GM23338 (cell line): ENCODE results near the gene LMO7. TPM values are rescaled to one million over a fixed set of nuclear protein-coding genes. Genes with fewer than 3 reads are reported as not detected.

Source experiments
- ATAC-seq: fragments of 200-7000 bp; cut with Tn5 transposase; 3 replicates; pipeline ENCODE4 v1.9.1; 2020
- DNase-seq: peaks from one replicate; pipeline ENCODE4 v3.0.0-alpha.2; 2015; ENCODE audit warnings: low spot score
- H2AFZ ChIP-seq: fragments of 200-600 bp; sonication (generic); 2 replicates; pipeline ENCODE4 v1.8.0; 2016; ENCODE audit warnings: antibody characterized with exemption, mild to moderate bottlenecking, moderate library complexity
- H3F3A ChIP-seq: fragments of 200-600 bp; sonication (generic); replicated peaks from 2 replicates; pipeline ENCODE4 v1.8.0; 2017; ENCODE audit warnings: antibody characterized with exemption, mixed run types, low read depth
- H3K27ac ChIP-seq: fragments of 200-600 bp; sonication (generic); 2 replicates; pipeline ENCODE4 v1.6.1; 2016; ENCODE audit warnings: low read depth
- H3K27me3 ChIP-seq: fragments of 200-600 bp; sonication (generic); 2 replicates; pipeline ENCODE4 v1.8.0; 2016; ENCODE audit warnings: mild to moderate bottlenecking, mixed run types, moderate library complexity; ENCODE audit not compliant: insufficient read depth
- H3K36me3 ChIP-seq: fragments of 200-600 bp; sonication (generic); 2 replicates; pipeline ENCODE4 v1.8.0; 2016; ENCODE audit warnings: mild to moderate bottlenecking; ENCODE audit not compliant: insufficient read depth
- H3K4me1 ChIP-seq: fragments of 200-600 bp; sonication (generic); 2 replicates; pipeline ENCODE4 v1.8.0; 2016; ENCODE audit warnings: mild to moderate bottlenecking, moderate library complexity; ENCODE audit not compliant: insufficient read depth
- H3K4me2 ChIP-seq: fragments of 200-600 bp; sonication (generic); 2 replicates; pipeline ENCODE4 v1.7.1; 2017; ENCODE audit warnings: mixed run types
- H3K4me3 ChIP-seq: fragments of 200-600 bp; sonication (generic); 2 replicates; pipeline ENCODE4 v1.6.1; 2016; ENCODE audit warnings: mixed run types
- H3K79me2 ChIP-seq: fragments of 200-600 bp; sonication (generic); replicated peaks from 2 replicates; pipeline ENCODE4 v1.8.0; 2017; ENCODE audit warnings: mild to moderate bottlenecking; ENCODE audit not compliant: insufficient read depth
- H3K9me2 ChIP-seq: fragments of 200-600 bp; sonication (generic); 2 replicates; pipeline ENCODE4 v1.8.0; 2017; ENCODE audit not compliant: insufficient read depth
- H4K20me1 ChIP-seq: fragments of 200-600 bp; sonication (generic); replicated peaks from 2 replicates; pipeline ENCODE4 v1.8.0; 2017; ENCODE audit warnings: mild to moderate bottlenecking; ENCODE audit not compliant: insufficient read depth
- H3K27ac Mint-ChIP-seq: 2 replicates; pipeline ENCODE4 v1.8.0; 2020; ENCODE audit warnings: inconsistent platforms, mild to moderate bottlenecking, moderate library complexity, mixed read lengths
- H3K27me3 Mint-ChIP-seq: 3 replicates; pipeline ENCODE4 v1.8.0; 2022; ENCODE audit warnings: low read depth, mild to moderate bottlenecking, moderate library complexity, mixed read lengths, inconsistent platforms; ENCODE audit not compliant: insufficient read depth, poor library complexity
- H3K36me3 Mint-ChIP-seq: 3 replicates; pipeline ENCODE4 v1.8.0; 2021; ENCODE audit warnings: low read depth, mild to moderate bottlenecking, inconsistent platforms, moderate library complexity, mixed read lengths
- H3K4me1 Mint-ChIP-seq: 3 replicates; pipeline ENCODE4 v1.8.0; 2020; ENCODE audit warnings: mild to moderate bottlenecking, inconsistent platforms, mixed read lengths
- H3K4me3 Mint-ChIP-seq: 3 replicates; pipeline ENCODE4 v1.8.0; 2021; ENCODE audit warnings: moderate library complexity, mild to moderate bottlenecking, inconsistent platforms, mixed read lengths
- H3K9me3 Mint-ChIP-seq: 3 replicates; pipeline ENCODE4 v1.8.0; 2020; ENCODE audit warnings: moderate library complexity, mild to moderate bottlenecking, inconsistent platforms, mixed read lengths
- CREB1 ChIP-seq: fragments of 250-450 bp; sonication (Bioruptor Pico); IDR thresholded peaks from 2 replicates; pipeline ENCODE4 v1.5.0; 2020; ENCODE audit warnings: low read depth, mild to moderate bottlenecking, moderate library complexity
- CTCF ChIP-seq, 2 experiments: fragments of 200-600 bp in 1 of 2; sonication (generic) in 1 of 2; conservative IDR thresholded peaks; 2 replicates each; pipeline versions ENCODE4 v1.5.1 to v1.6.1; 2016 to 2017; ENCODE audit warnings: antibody characterized with exemption in 2 of 2, low read depth in 2 of 2, mild to moderate bottlenecking in 2 of 2, moderate library complexity in 1 of 2
- ETS1 ChIP-seq: IDR thresholded peaks from 2 replicates; pipeline ENCODE4 v1.6.1; 2016; ENCODE audit warnings: antibody characterized with exemption
- EZH2 ChIP-seq: fragments of 200-600 bp; sonication (generic); IDR thresholded peaks from one replicate; pipeline ENCODE4 v1.8.0; 2017; ENCODE audit warnings: antibody characterized with exemption, mild to moderate bottlenecking, low read depth; ENCODE audit not compliant: unreplicated experiment
- EZH2phosphoT487 ChIP-seq: fragments of 200-600 bp; sonication (generic); IDR thresholded peaks from one replicate; pipeline ENCODE4 v1.8.1; 2018; ENCODE audit warnings: antibody characterized with exemption; ENCODE audit not compliant: unreplicated experiment
- JUNB ChIP-seq: IDR thresholded peaks from one replicate; pipeline ENCODE4 v1.6.1; 2016; ENCODE audit warnings: antibody characterized with exemption; ENCODE audit not compliant: unreplicated experiment
- NANOG ChIP-seq: IDR thresholded peaks from 2 replicates; pipeline ENCODE4 v1.6.1; 2016; ENCODE audit warnings: antibody characterized with exemption, borderline replicate concordance
- POLR2AphosphoS5 ChIP-seq: IDR thresholded peaks from 2 replicates; pipeline ENCODE4 v1.6.1; 2016; ENCODE audit warnings: antibody characterized with exemption, low read depth
- REST ChIP-seq: IDR thresholded peaks from one replicate; pipeline ENCODE4 v1.6.1; 2018; ENCODE audit warnings: antibody characterized with exemption; ENCODE audit not compliant: unreplicated experiment
- ZNF331 ChIP-seq: fragments of 250-450 bp; sonication (Bioruptor Pico); IDR thresholded peaks from 2 replicates; pipeline ENCODE4 v1.5.0; 2020; ENCODE audit warnings: low read depth, mild to moderate bottlenecking, moderate library complexity
- ZNF462 ChIP-seq: fragments of 250-450 bp; sonication (Bioruptor Pico); IDR thresholded peaks from 2 replicates; pipeline ENCODE4 v1.5.0; 2020; ENCODE audit warnings: mild to moderate bottlenecking, moderate library complexity
- polyA plus RNA-seq: library from polyadenylated mRNA; unstranded; fragments of >200 nt; fragmentation: Nextera tagmentation; extraction: Ambion mirVana; gene quantifications from 2 replicates; pipeline ENCODE4 v1.2.1, GENCODE V29; 2016
- total RNA-seq: library from RNA; depleted of rRNA; stranded (reverse); fragments of >200 nt; shearing (Covaris generic); gene quantifications from 2 replicates; pipeline ENCODE4 v1.2.3, GENCODE V29; 2014

Gene LMO7
- total and polyA plus RNA-seq, 2 experiments from 2014 or later: 22.3 to 26.9 TPM

- TF ChIP-seq REST: no peak
- no peak for TF ChIP-seq EZH2phosphoT487
- no peak for TF ChIP-seq ETS1
- TF ChIP-seq EZH2: no peak
- no peak for TF ChIP-seq CREB1 (CRISPR knock-in tag)
- TF ChIP-seq JUNB: no peak
Observed at GRCh38 chr13:75802161-75802560, 166.0 kb downstream of the LMO7 start (continued).

- Histone ChIP-seq H3K27me3 (no peaks in the 10 kb centered on the region), H3K27ac (peak overlapping the region; percentile 86), H3K9me2 (no peaks in the 10 kb centered on the region), H3F3A (peaks cover 4% of the 10 kb centered on the region; the same call in 1 of the 2 replicates), H3K4me1 (peaks cover 53% of the 10 kb centered on the region), H4K20me1 (no peaks in the 10 kb centered on the region), H3K79me2 (no peaks in the 10 kb centered on the region), H3K4me3 (peak overlapping the region; percentile 17; the same call in 1 of the 2 replicates), H3K36me3 (no peaks in the 10 kb centered on the region), H2AFZ (no peak overlapping the region), H3K4me2 (peak overlapping the region; percentile 66)
- DNase-seq (peak; percentile 85), ATAC-seq (peak; percentile 99)
- peaks cover 79% of the 10 kb centered on the region for H3K4me1 Mint-ChIP-seq
- H3K9me3 Mint-ChIP-seq: no peaks in the 10 kb centered on the region
- H3K36me3 Mint-ChIP-seq: peaks cover 8% of the 10 kb centered on the region; the same call in 2 of the 3 replicates
- H3K4me3 Mint-ChIP-seq: peak overlapping the region; percentile 41
- H3K27me3 Mint-ChIP-seq: peaks cover 6% of the 10 kb centered on the region
- H3K27ac Mint-ChIP-seq: peak overlapping the region; percentile 96
- TF ChIP-seq ETS1 (peak; percentile 79), ZNF331 (CRISPR knock-in tag) (peak; percentile 49; the same call in 1 of the 2 replicates), EZH2phosphoT487 (no peak), NANOG (peak; percentile 71; the same call in 1 of the 2 replicates), CTCF (conservative IDR thresholded peaks at IDR 0.05; ENCODE audit: low read depth in 2 of 2) (no peak; a peak in 1 of 4 replicates), ZNF462 (CRISPR knock-in tag) (peak; percentile 96), POLR2AphosphoS5 (peak; percentile 54; the same call in 1 of the 2 replicates)
Observed at GRCh38 chr13:75803164-75803611, 167.1 kb downstream of the LMO7 start.
